Skeletal muscle cell (primary cell): Measurements from ENCODE around the gene TRMT44.
A peak's percentile ranks its signal among the peaks of the same experiment; 100 is the strongest.
"Not testable (repeated sequence)": the region's sequence is repeated elsewhere in the genome, so short reads cannot be mapped to it uniquely, and the experiment has no call there.

Experiments
- DNase-seq: peaks from one replicate; pipeline ENCODE4 v3.0.0-alpha.2; 2010; ENCODE audit warnings: low read depth
- H3K4me3 ChIP-seq: 2 replicates; pipeline ENCODE4 v1.5.1; 2011; ENCODE audit warnings: low read depth, mild to moderate bottlenecking, control low read depth, low read length, moderate library complexity

TRMT44 gene

GRCh38 chr4:8478801-8479744, 38.5 kb downstream of the TRMT44 start:
- no peak overlapping the region for H3K4me3 ChIP-seq
- DNase-seq: peak; percentile 26

GRCh38 chr4:8480221-8480620, 39.6 kb downstream of the TRMT44 start:
- no peak overlapping the region for H3K4me3 ChIP-seq
- DNase-seq: no peak

GRCh38 chr4:8486643-8487042, 46.1 kb downstream of the TRMT44 start:
- DNase-seq: not testable (repeated sequence)

GRCh38 chr4:8488791-8489369, 48.3 kb downstream of the TRMT44 start:
- H3K4me3 ChIP-seq: no peak overlapping the region

More at GRCh38 chr4:8486643-8487042, 46.1 kb downstream of the TRMT44 start:
- H3K4me3 ChIP-seq: not testable (repeated sequence)

GRCh38 chr4:8491478-8491877, 50.9 kb downstream of the TRMT44 start:
- not testable (repeated sequence) for DNase-seq, H3K4me3 ChIP-seq

More at GRCh38 chr4:8488791-8489369, 48.3 kb downstream of the TRMT44 start:
- DNase-seq: no peak

GRCh38 chr4:8492174-8492573, 51.6 kb downstream of the TRMT44 start:
- no peak for DNase-seq
- no peak overlapping the region for H3K4me3 ChIP-seq

- DNase-seq: no peak
- no peak overlapping the region for H3K4me3 ChIP-seq
Measured at GRCh38 chr4:8493484-8493883, 52.9 kb downstream of the TRMT44 start.

- H3K4me3 ChIP-seq: no peak overlapping the region
- no peak for DNase-seq
Measured at GRCh38 chr4:8494218-8494617, 53.6 kb downstream of the TRMT44 start.

- DNase-seq: no peak
Measured at GRCh38 chr4:8494983-8495548, 54.5 kb downstream of the TRMT44 start.

GRCh38 chr4:8495803-8496202, 55.2 kb downstream of the TRMT44 start:
- DNase-seq: no peak
- no peak overlapping the region for H3K4me3 ChIP-seq

More at GRCh38 chr4:8494983-8495548, 54.5 kb downstream of the TRMT44 start:
- H3K4me3 ChIP-seq: no peak overlapping the region

- DNase-seq: no peak
- no peak overlapping the region for H3K4me3 ChIP-seq
Measured at GRCh38 chr4:8497762-8498161, 57.2 kb downstream of the TRMT44 start.

GRCh38 chr4:8500966-8501365, 60.4 kb downstream of the TRMT44 start:
- DNase-seq: no peak
- no peak overlapping the region for H3K4me3 ChIP-seq

- H3K4me3 ChIP-seq: no peak overlapping the region
- DNase-seq: no peak
Measured at GRCh38 chr4:8501781-8502180, 61.2 kb downstream of the TRMT44 start.

GRCh38 chr4:8502371-8502770, 61.8 kb downstream of the TRMT44 start:
- no peak overlapping the region for H3K4me3 ChIP-seq
- no peak for DNase-seq

- no peak for DNase-seq
- H3K4me3 ChIP-seq: no peak overlapping the region
Measured at GRCh38 chr4:8502836-8503585, 62.4 kb downstream of the TRMT44 start.

- H3K4me3 ChIP-seq: no peak overlapping the region
Measured at GRCh38 chr4:8503801-8504200, 63.2 kb downstream of the TRMT44 start.

GRCh38 chr4:8504279-8505007, 63.9 kb downstream of the TRMT44 start:
- H3K4me3 ChIP-seq: no peak overlapping the region
- DNase-seq: no peak

More at GRCh38 chr4:8503801-8504200, 63.2 kb downstream of the TRMT44 start:
- DNase-seq: no peak

GRCh38 chr4:8505229-8505628, 64.7 kb downstream of the TRMT44 start:
- DNase-seq: no peak
- no peak overlapping the region for H3K4me3 ChIP-seq

GRCh38 chr4:8506006-8506372, 65.4 kb downstream of the TRMT44 start:
- no peak for DNase-seq
- no peak overlapping the region for H3K4me3 ChIP-seq
